ENCODE measurements around the gene MFSD11. TPM values are rescaled to one million over a fixed set of nuclear protein-coding genes. Genes with fewer than 3 reads are reported as not detected.

Gene MFSD11
- total and polyA plus RNA-seq, 4 donors = 12.0 to 57.5 (median 25.0) TPM

- DNase-seq (no peak), ATAC-seq (ENCODE audit: insufficient read depth, low FRiP score) (no peak)
- H3K9me3 ChIP-seq (ENCODE audit: control insufficient read depth in 4 of 4, insufficient read depth in 3 of 4, low read length in 3 of 4) = peaks cover 0 to 2% (median 0%) of the 10 kb centered on the region in 4 donors
- peaks cover 0 to 3% (median 0%) of the 10 kb centered on the region in 3 donors for H3K27me3 ChIP-seq (ENCODE audit: control insufficient read depth in 3 of 3, insufficient read depth in 3 of 3, low read length in 2 of 3)
- no peaks in the 10 kb centered on the region for H3K4me1 ChIP-seq (ENCODE audit: control insufficient read depth in 5 of 5, insufficient read depth in 5 of 5, low read length in 5 of 5)
- no peak overlapping the region for H3K27ac ChIP-seq (ENCODE audit: low read depth in 1 of 2, low read length in 1 of 2)
- no peak overlapping the region for H3K9ac ChIP-seq (ENCODE audit: insufficient read depth in 1 of 2, low read length in 2 of 2)
- no peak for TF ChIP-seq CTCF (IDR thresholded peaks at IDR 0.05; ENCODE audit: control extremely low read depth, extremely low read depth)
- WGBS, 2 donors = 11 to 17% methylated on average over 1 of the region's 1 CpG
- H3K36me3 ChIP-seq (ENCODE audit: control insufficient read depth in 4 of 4, insufficient read depth in 4 of 4, low read length in 4 of 4) = no peaks in the 10 kb centered on the region
- H3K4me3 ChIP-seq = no peak overlapping the region
Measured at GRCh38 chr17:76820039-76820438, 82.1 kb downstream of the MFSD11 start.

GRCh38 chr17:76820561-76820960 lies 82.6 kb downstream of the MFSD11 start:
- no peaks in the 10 kb centered on the region for H3K4me1 ChIP-seq (ENCODE audit: control insufficient read depth in 5 of 5, insufficient read depth in 5 of 5, low read length in 5 of 5)
- TF ChIP-seq CTCF (IDR thresholded peaks at IDR 0.05; ENCODE audit: control extremely low read depth, extremely low read depth) = no peak
- DNase-seq (no peak), ATAC-seq (ENCODE audit: insufficient read depth, low FRiP score) (no peak)
- H3K9me3 ChIP-seq (ENCODE audit: control insufficient read depth in 4 of 4, insufficient read depth in 3 of 4, low read length in 3 of 4) = peaks cover 0 to 2% (median 0%) of the 10 kb centered on the region in 4 donors
- no peak overlapping the region for H3K27ac ChIP-seq (ENCODE audit: low read depth in 1 of 2, low read length in 1 of 2)
- 69 to 85% methylated on average over 4 of the region's 4 CpGs for WGBS, 2 donors
- no peak overlapping the region for H3K4me3 ChIP-seq
- peaks cover 0 to 3% (median 0%) of the 10 kb centered on the region in 3 donors for H3K27me3 ChIP-seq (ENCODE audit: control insufficient read depth in 3 of 3, insufficient read depth in 3 of 3, low read length in 2 of 3)
- no peak overlapping the region for H3K9ac ChIP-seq (ENCODE audit: insufficient read depth in 1 of 2, low read length in 2 of 2)
- no peaks in the 10 kb centered on the region for H3K36me3 ChIP-seq (ENCODE audit: control insufficient read depth in 4 of 4, insufficient read depth in 4 of 4, low read length in 4 of 4)

- Histone ChIP-seq H3K27ac (ENCODE audit: low read depth in 1 of 2, low read length in 1 of 2) (no peak overlapping the region), H3K4me3 (no peak overlapping the region), H3K4me1 (ENCODE audit: control insufficient read depth in 5 of 5, insufficient read depth in 5 of 5, low read length in 5 of 5) (no peaks in the 10 kb centered on the region), H3K36me3 (ENCODE audit: control insufficient read depth in 4 of 4, insufficient read depth in 4 of 4, low read length in 4 of 4) (no peaks in the 10 kb centered on the region), H3K9ac (ENCODE audit: insufficient read depth in 1 of 2, low read length in 2 of 2) (no peak overlapping the region), H3K9me3 (ENCODE audit: control insufficient read depth in 4 of 4, insufficient read depth in 3 of 4, low read length in 3 of 4) (peaks cover 0 to 2% (median 0%) of the 10 kb centered on the region in 4 donors), H3K27me3 (ENCODE audit: control insufficient read depth in 3 of 3, insufficient read depth in 3 of 3, low read length in 2 of 3) (peaks cover 0 to 2% (median 0%) of the 10 kb centered on the region in 3 donors)
- TF ChIP-seq CTCF (IDR thresholded peaks at IDR 0.05; ENCODE audit: control extremely low read depth, extremely low read depth) = no peak
- ATAC-seq (ENCODE audit: insufficient read depth, low FRiP score) = no peak
- no peak for DNase-seq
- WGBS, 2 donors = 77 to 82% methylated on average over 7 of the region's 7 CpGs
Measured at GRCh38 chr17:76822184-76822778, 84.4 kb downstream of the MFSD11 start.

GRCh38 chr17:76824093-76824492 lies 86.2 kb downstream of the MFSD11 start:
- WGBS, 2 donors = 83 to 91% methylated on average over 12 of the region's 12 CpGs
- Histone ChIP-seq H3K9ac (ENCODE audit: insufficient read depth in 1 of 2, low read length in 2 of 2) (no peak overlapping the region), H3K36me3 (ENCODE audit: control insufficient read depth in 4 of 4, insufficient read depth in 4 of 4, low read length in 4 of 4) (no peaks in the 10 kb centered on the region), H3K4me3 (no peak overlapping the region), H3K9me3 (ENCODE audit: control insufficient read depth in 4 of 4, insufficient read depth in 3 of 4, low read length in 3 of 4) (peaks cover 0 to 2% (median 0%) of the 10 kb centered on the region in 4 donors), H3K27me3 (ENCODE audit: control insufficient read depth in 3 of 3, insufficient read depth in 3 of 3, low read length in 2 of 3) (peaks cover 0 to 2% (median 0%) of the 10 kb centered on the region in 3 donors), H3K4me1 (ENCODE audit: control insufficient read depth in 5 of 5, insufficient read depth in 5 of 5, low read length in 5 of 5) (no peaks in the 10 kb centered on the region), H3K27ac (ENCODE audit: low read depth in 1 of 2, low read length in 1 of 2) (no peak overlapping the region)
- no peak for TF ChIP-seq CTCF (IDR thresholded peaks at IDR 0.05; ENCODE audit: control extremely low read depth, extremely low read depth)
- no peak for ATAC-seq (ENCODE audit: insufficient read depth, low FRiP score)
- no peak for DNase-seq

Data from lung (tissue), 12 donors.